Adrenal gland (tissue), 12 donors: ENCODE data around the gene CACNA1A. TPM values are rescaled to one million over a fixed set of nuclear protein-coding genes. Genes with fewer than 3 reads are reported as not detected.
"Not testable (repeated sequence)": the region's sequence is repeated elsewhere in the genome, so short reads cannot be mapped to it uniquely, and the experiment has no call there.

Source experiments
- DNase-seq, 7 donors: peaks; one replicate each; pipeline ENCODE4 v3.0.0-alpha.2; 2019 to 2020
- H3K27ac ChIP-seq, 5 donors: fragments of 200-600 bp; sonication (generic) in 4 of 5; 1 replicate in 3 of 5; 2 replicates in 2 of 5; pipeline versions ENCODE4 v1.5.1 to v1.8.0; 2016 to 2020; ENCODE audit warnings: mild to moderate bottlenecking in 1 of 5
- H3K27me3 ChIP-seq: fragments of 200-600 bp; 2 replicates; pipeline ENCODE4 v1.8.0; 2021
- H3K36me3 ChIP-seq, 2 donors: fragments of 200-600 bp; replicated peaks in 1 of 2; 1 replicate in 1 of 2; 2 replicates in 1 of 2; pipeline versions ENCODE4 v1.5.1 to v1.8.0; 2018 to 2022
- H3K4me1 ChIP-seq, 2 donors: fragments of 200-600 bp; replicated peaks in 1 of 2; 1 replicate in 1 of 2; 2 replicates in 1 of 2; pipeline versions ENCODE4 v1.5.1 to v1.8.0; 2018 to 2021
- H3K4me3 ChIP-seq, 4 donors: fragments of 200-600 bp; sonication (generic) in 3 of 4; one replicate each; pipeline ENCODE4 v1.5.1; 2016 to 2018
- H3K9me3 ChIP-seq, 3 donors: fragments of 200-600 bp; sonication (generic) in 1 of 3; replicated peaks in 1 of 3; 1 replicate in 2 of 3; 2 replicates in 1 of 3; pipeline versions ENCODE4 v1.5.1 to v1.8.0; 2016 to 2021
- CTCF ChIP-seq, 6 experiments: fragments of 450-650 bp in 4 of 6; fragments of 200-600 bp in 2 of 6; sonication (generic) in 1 of 6; IDR thresholded peaks; 1 replicate in 5 of 6; 2 replicates in 1 of 6; pipeline versions ENCODE4 v1.5.1 to v1.8.0; 2016 to 2021; ENCODE audit warnings: antibody characterized with exemption in 6 of 6, mild to moderate bottlenecking in 2 of 6, moderate library complexity in 1 of 6
- POLR2A ChIP-seq, 2 donors: fragments of 450-650 bp; IDR thresholded peaks; one replicate each; pipeline ENCODE4 v1.6.1; 2017; ENCODE audit warnings: antibody characterized with exemption in 2 of 2, mild to moderate bottlenecking in 2 of 2, moderate library complexity in 1 of 2
- WGBS, 4 donors: extraction: QIAGEN DNeasy Blood & Tissue Kit in 2 of 4; methylation state at CpG; one replicate each; pipeline versions ENCODE4 v1.1.5 to v1.1.7; 2013 to 2017; 5-methylcytosine and 5-hydroxymethylcytosine counted together
- intact Hi-C, 2 donors: fragments of 100-400 bp; cut with DNase I; formaldehyde crosslinking; loops; one replicate each; pipeline versions ENCODE4 v1.14.1 to v1.15.0; 2022 to 2023
- polyA plus RNA-seq, 3 donors: library from polyadenylated mRNA; stranded (reverse); fragments of 200-250 nt in 2 of 3; fragments of 350-450 nt in 1 of 3; fragmentation: Illumina TruSeq in 1 of 3; extraction: RNeasy Lipid Tissue Mini Kit (QIAGEN cat#74804) in 1 of 3; gene quantifications; one replicate each; pipeline ENCODE4 v1.2.3, GENCODE V29; 2013 to 2014
- total RNA-seq, 9 donors: library from RNA; depleted of rRNA in 4 of 9; stranded (reverse); fragments of >200 nt in 4 of 9; fragments of 120-200 nt in 1 of 9; fragmentation: NEBNext Ultra II Directional in 1 of 9; extraction: Animal tissue kit (Norgen Biotek cat#: 25700) in 1 of 9; gene quantifications; one replicate each; pipeline versions ENCODE4 v1.1.0 to v1.2.4, GENCODE V29; 2013 to 2023
- donor health status: healthy with polysubstance abuse.
- donor health status: Bipolar disorder and iron deficiency.
- donor health status: DM: yes; HTN: yes; CAD: no.
- donor health status: DM: no; HTN: no; CAD: no.
- donor health status: DM: no; HTN: no; CAD: no.
- donor health status: DM: yes; HTN: yes; CAD: no.

Gene CACNA1A
- total and polyA plus RNA-seq, 12 donors, result 0.28 to 35.4 (median 2.8) TPM; not detected in 1

DNA sequence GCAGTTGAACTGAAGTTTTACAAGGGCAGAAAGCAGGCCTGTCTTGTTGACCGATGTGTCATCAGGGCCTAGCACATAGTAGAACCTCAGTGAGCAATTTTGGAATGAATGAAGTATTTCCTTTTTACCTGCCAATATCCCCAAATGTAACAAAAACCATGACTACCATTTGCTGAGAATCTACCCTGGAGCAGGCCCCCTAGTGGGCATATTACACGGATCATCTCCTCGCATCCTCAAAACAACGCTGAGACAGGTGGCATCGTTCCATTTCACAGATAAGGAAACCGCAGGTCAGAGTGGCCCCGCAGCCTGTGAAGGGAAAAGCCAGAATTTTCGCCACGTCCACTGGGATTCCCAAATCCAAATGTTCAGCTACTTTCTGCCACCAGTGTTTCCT lies 77.9 kb downstream of the CACNA1A start:
- peaks cover 0 to 4% (median 0%) of the 10 kb centered on the region in 3 donors for H3K9me3 ChIP-seq
- intact Hi-C loops, result loop anchor here in 1 of 2 donors (5.0 kb wide), 1 partner anchor 151 kb away; no protein-coding TSS in a partner anchor
- WGBS, 4 donors, result 45 to 55% (median 53%) methylated on average over 9 of the region's 9 CpGs
- DNase-seq, result peak in 1 of 7 donors; percentile 4
- no peak overlapping the region for H3K4me3 ChIP-seq
- no peaks in the 10 kb centered on the region for H3K36me3 ChIP-seq
- H3K27me3 ChIP-seq, result peaks cover 3% of the 10 kb centered on the region
- H3K27ac ChIP-seq, result no peak overlapping the region
- no peak for TF ChIP-seq POLR2A (IDR thresholded peaks at IDR 0.05)
- TF ChIP-seq CTCF (IDR thresholded peaks at IDR 0.05), result peak in 4 of 6 experiments; percentile 10 to 27 (median 16)
- no peaks in the 10 kb centered on the region for H3K4me1 ChIP-seq

DNA sequence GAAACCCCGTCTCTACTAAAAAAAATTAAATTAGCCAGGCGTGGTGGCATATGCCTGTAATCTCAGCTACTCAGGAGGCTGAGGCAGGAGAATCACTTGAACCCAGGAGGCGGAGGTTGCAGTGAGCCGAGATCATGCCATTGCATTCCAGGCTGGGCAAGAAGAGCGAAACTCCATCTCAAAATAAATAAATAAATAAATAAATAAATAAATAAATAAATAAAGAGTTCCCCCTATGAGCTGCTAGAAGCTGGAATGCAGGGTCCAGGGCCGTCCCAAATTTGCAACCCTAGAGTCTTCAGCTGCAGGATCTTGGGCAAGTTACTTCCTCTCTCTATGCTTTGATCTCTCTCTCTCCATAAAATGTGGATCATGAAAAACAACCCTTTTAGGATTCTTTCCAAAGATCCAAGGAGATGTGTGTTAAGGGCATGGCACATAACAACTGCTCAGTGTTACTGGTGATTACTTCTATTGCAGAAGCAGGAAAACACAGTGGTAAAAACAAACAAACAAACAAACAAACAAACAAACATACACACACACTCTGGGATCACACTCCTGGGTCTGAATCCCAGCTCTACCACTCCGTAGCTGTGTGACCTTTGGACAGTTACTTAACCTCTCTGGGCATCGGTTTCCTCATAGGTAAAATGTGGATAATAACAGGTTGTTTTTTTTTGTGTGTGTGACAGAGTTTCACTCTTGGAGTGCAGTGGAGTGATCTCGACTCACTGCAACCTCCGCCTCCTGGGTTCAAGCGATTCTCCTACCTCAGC lies 78.8 kb downstream of the CACNA1A start:
- peaks cover 3% of the 10 kb centered on the region for H3K27me3 ChIP-seq
- 77 to 86% (median 84%) methylated on average over 11 of the region's 11 CpGs for WGBS, 4 donors
- DNase-seq, result no peak
- H3K4me3 ChIP-seq, result no peak overlapping the region
- no peaks in the 10 kb centered on the region for H3K4me1 ChIP-seq
- intact Hi-C loops, result loop anchor here in 1 of 2 donors (5.0 kb wide), 1 partner anchor 150 kb away; no protein-coding TSS in a partner anchor
- H3K27ac ChIP-seq, result no peak overlapping the region
- H3K36me3 ChIP-seq, result no peaks in the 10 kb centered on the region
- peaks cover 0 to 4% (median 0%) of the 10 kb centered on the region in 3 donors for H3K9me3 ChIP-seq
- TF ChIP-seq POLR2A (IDR thresholded peaks at IDR 0.05) (no peak), CTCF (IDR thresholded peaks at IDR 0.05) (no peak)

GRCh38 chr19:13425875-13426274 lies 80.4 kb downstream of the CACNA1A start:
- not testable (repeated sequence) for H3K27me3 ChIP-seq, H3K36me3 ChIP-seq, H3K4me1 ChIP-seq, H3K9me3 ChIP-seq, H3K27ac ChIP-seq, H3K4me3 ChIP-seq, DNase-seq
- intact Hi-C loops, result loop anchor here in 1 of 2 donors (5.0 kb wide), 1 partner anchor 149 kb away; no protein-coding TSS in a partner anchor
- 77 to 83% (median 80%) methylated on average over 3 of the region's 3 CpGs for WGBS, 4 donors

DNA sequence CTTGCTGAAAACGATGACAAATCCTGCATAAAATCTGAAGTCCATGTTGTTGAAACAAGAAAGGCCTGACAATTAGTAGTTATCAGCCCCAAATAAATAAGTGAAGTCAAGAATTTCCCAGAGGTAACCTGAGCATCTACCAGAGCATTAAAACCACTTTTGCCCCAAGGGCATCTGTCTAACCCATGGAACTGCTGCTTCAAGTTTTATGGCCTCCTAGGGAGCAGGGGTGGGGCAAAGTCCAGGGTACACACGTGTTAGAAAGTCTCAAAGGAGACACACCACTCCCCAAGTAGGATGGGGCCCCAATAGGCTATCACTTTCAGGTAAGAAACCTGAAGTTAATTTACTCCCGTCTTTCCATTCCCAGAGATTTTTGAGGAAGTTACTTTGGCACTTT lies 81.1 kb downstream of the CACNA1A start:
- TF ChIP-seq CTCF (IDR thresholded peaks at IDR 0.05) (no peak), POLR2A (IDR thresholded peaks at IDR 0.05) (no peak)
- no peak overlapping the region for H3K4me3 ChIP-seq
- peaks cover 0 to 4% (median 0%) of the 10 kb centered on the region in 3 donors for H3K9me3 ChIP-seq
- no peaks in the 10 kb centered on the region for H3K36me3 ChIP-seq
- no peak for DNase-seq
- no peak overlapping the region for H3K27ac ChIP-seq
- intact Hi-C loops, result loop anchor here in 1 of 2 donors (5.0 kb wide), 1 partner anchor 148 kb away; no protein-coding TSS in a partner anchor
- no peaks in the 10 kb centered on the region for H3K4me1 ChIP-seq
- WGBS, 4 donors, result 65 to 78% (median 75%) methylated on average over 3 of the region's 3 CpGs
- peaks cover 3% of the 10 kb centered on the region for H3K27me3 ChIP-seq
